CD14-positive monocyte (primary cell): ENCODE results near the gene MED13L. TPM values are rescaled to one million over a fixed set of nuclear protein-coding genes. Genes with fewer than 3 reads are reported as not detected.
A peak's percentile ranks its signal among the peaks of the same experiment; 100 is the strongest.

ENCODE experiments used
- DNase-seq, 3 donors: peaks; one replicate each; pipeline ENCODE4 v3.0.0-alpha.2; 2011 to 2022
- H2AFZ ChIP-seq: 2 replicates; pipeline ENCODE4 v1.6.0; 2012; ENCODE audit warnings: mild to moderate bottlenecking, low read depth, low read length, inconsistent platforms; ENCODE audit not compliant: insufficient read depth, poor library complexity, severe bottlenecking
- H3K27ac ChIP-seq, 2 donors: 1 replicate in 1 of 2; 2 replicates in 1 of 2; pipeline ENCODE4 v1.5.1; 2012 to 2013; ENCODE audit warnings: low read length in 2 of 2, control low read depth in 1 of 2, inconsistent platforms in 1 of 2, low read depth in 1 of 2, mild to moderate bottlenecking in 1 of 2
- H3K27me3 ChIP-seq, 2 donors: one replicate each; pipeline versions ENCODE4 v1.6.0 to v1.6.1; 2011 to 2013; ENCODE audit warnings: low read length in 2 of 2; ENCODE audit not compliant: control insufficient read depth in 2 of 2, insufficient read depth in 2 of 2
- H3K36me3 ChIP-seq, 2 donors: replicated peaks in 1 of 2; 1 replicate in 1 of 2; 2 replicates in 1 of 2; pipeline versions ENCODE4 v1.5.1 to v1.6.1; 2012 to 2013; ENCODE audit warnings: low read length in 2 of 2, control low read depth in 1 of 2, inconsistent platforms in 1 of 2, mild to moderate bottlenecking in 1 of 2; ENCODE audit not compliant: insufficient read depth in 2 of 2, control insufficient read depth in 1 of 2
- H3K4me1 ChIP-seq, 2 donors: 1 replicate in 1 of 2; 2 replicates in 1 of 2; pipeline versions ENCODE4 v1.5.1 to v1.6.1; 2012 to 2013; ENCODE audit warnings: low read length in 2 of 2, control low read depth in 1 of 2, inconsistent platforms in 1 of 2, mild to moderate bottlenecking in 1 of 2, moderate library complexity in 1 of 2; ENCODE audit not compliant: insufficient read depth in 2 of 2, control insufficient read depth in 1 of 2
- H3K4me2 ChIP-seq: replicated peaks from 2 replicates; pipeline ENCODE3; 2012; ENCODE audit warnings: low read length, moderate library complexity, mild to moderate bottlenecking; ENCODE audit not compliant: poor library complexity, severe bottlenecking; ENCODE audit errors: extremely low read depth
- H3K4me3 ChIP-seq, 3 experiments: fragments of 200-600 bp in 1 of 3; sonication (generic) in 1 of 3; replicated peaks in 1 of 3; 1 replicate in 2 of 3; 2 replicates in 1 of 3; pipeline ENCODE4 v1.5.1; 2011 to 2013; ENCODE audit warnings: low read length in 3 of 3, mild to moderate bottlenecking in 3 of 3, control low read depth in 2 of 3, low read depth in 2 of 3, inconsistent platforms in 1 of 3, moderate library complexity in 1 of 3
- H3K79me2 ChIP-seq: 2 replicates; pipeline ENCODE4 v1.6.0; 2012; ENCODE audit warnings: mild to moderate bottlenecking, control low read depth, inconsistent platforms, low read length, moderate library complexity; ENCODE audit not compliant: insufficient read depth
- H3K9ac ChIP-seq: 2 replicates; pipeline ENCODE4 v1.6.0; 2017; ENCODE audit warnings: low read length, mild to moderate bottlenecking; ENCODE audit not compliant: insufficient read depth, poor library complexity, severe bottlenecking
- H3K9me3 ChIP-seq, 2 donors: replicated peaks in 1 of 2; 1 replicate in 1 of 2; 2 replicates in 1 of 2; pipeline versions ENCODE4 v1.5.1 to v1.6.1; 2012 to 2013; ENCODE audit warnings: low read length in 2 of 2, control low read depth in 1 of 2; ENCODE audit not compliant: control insufficient read depth in 1 of 2, insufficient read depth in 1 of 2
- H4K20me1 ChIP-seq: 2 replicates; pipeline ENCODE4 v1.6.0; 2012; ENCODE audit warnings: mild to moderate bottlenecking, low read length, control low read depth, moderate library complexity; ENCODE audit not compliant: insufficient read depth
- H3K27ac Mint-ChIP-seq, 7 donors: one replicate each; pipeline ENCODE4 v1.8.0; 2020; ENCODE audit warnings: mild to moderate bottlenecking in 7 of 7, mixed read lengths in 7 of 7, moderate library complexity in 6 of 7, inconsistent platforms in 2 of 7
- H3K27me3 Mint-ChIP-seq, 3 donors: one replicate each; pipeline ENCODE4 v1.8.0; 2021 to 2022; ENCODE audit warnings: low read depth in 3 of 3, mild to moderate bottlenecking in 3 of 3, mixed read lengths in 3 of 3, moderate library complexity in 3 of 3, inconsistent platforms in 1 of 3
- H3K36me3 Mint-ChIP-seq, 2 donors: one replicate each; pipeline ENCODE4 v1.8.0; 2020; ENCODE audit warnings: mixed read lengths in 2 of 2, inconsistent platforms in 1 of 2, mild to moderate bottlenecking in 1 of 2
- H3K4me1 Mint-ChIP-seq: one replicate; pipeline ENCODE4 v1.8.0; 2020; ENCODE audit warnings: mild to moderate bottlenecking, mixed read lengths
- H3K4me3 Mint-ChIP-seq, 2 donors: one replicate each; pipeline ENCODE4 v1.8.0; 2020; ENCODE audit warnings: mild to moderate bottlenecking in 2 of 2, mixed read lengths in 2 of 2, moderate library complexity in 1 of 2
- H3K9me3 Mint-ChIP-seq, 7 donors: one replicate each; pipeline ENCODE4 v1.8.0; 2020 to 2022; ENCODE audit warnings: mixed read lengths in 7 of 7, mild to moderate bottlenecking in 6 of 7, moderate library complexity in 6 of 7, inconsistent platforms in 2 of 7
- WGBS: methylation state at CpG from one replicate; pipeline ENCODE4 v1.1.5; 2013; ENCODE audit warnings: missing lambda C conversion rate; ENCODE audit not compliant: insufficient coverage; 5-methylcytosine and 5-hydroxymethylcytosine counted together
- intact Hi-C, 2 donors: fragments of 100-400 bp; cut with micrococcal nuclease; formaldehyde crosslinking; loops; one replicate each; pipeline versions ENCODE4 v1.15.0 to v1.15.1; 2023
- polyA plus RNA-seq, 3 donors: library from polyadenylated mRNA; depleted of rRNA in 1 of 3; unstranded in 2 of 3; stranded (reverse) in 1 of 3; fragments of 300-500 nt in 2 of 3; fragments of >200 nt in 1 of 3; fragmentation: Illumina TruSeq in 2 of 3; gene quantifications; 1 replicate in 2 of 3; 2 replicates in 1 of 3; pipeline ENCODE4 v1.2.3, GENCODE V29; 2012 to 2021
- TF ChIP-seq, protein P1 (sequence below): fragments of 200-600 bp; IDR thresholded peaks from one replicate; pipeline ENCODE4 v1.8.0; 2022; ENCODE audit warnings: antibody characterized with exemption, mild to moderate bottlenecking

MED13L gene
- polyA plus RNA-seq, 3 donors = 4.4 to 42.0 (median 7.5) TPM

DNA sequence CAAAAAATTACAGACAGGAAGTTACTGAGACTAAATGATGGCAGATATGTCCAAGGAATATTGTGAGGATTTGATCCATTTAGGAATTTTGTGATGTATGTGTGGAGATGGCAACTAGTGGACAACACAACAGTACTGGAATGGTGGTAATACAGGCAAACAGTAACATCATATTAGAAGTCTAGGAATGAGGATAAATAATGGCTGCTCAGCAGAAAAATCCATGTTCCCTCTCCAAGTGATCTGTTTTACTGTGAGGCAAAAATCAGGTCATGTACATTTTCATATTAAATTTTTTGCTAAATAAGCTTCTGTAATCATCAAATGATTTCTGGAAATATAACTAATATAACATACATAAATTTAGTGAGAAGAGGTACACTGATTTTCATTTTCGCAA lies 108.4 kb downstream of the MED13L start:
- no peaks in the 10 kb centered on the region for H3K9me3 Mint-ChIP-seq
- Histone ChIP-seq H3K79me2 (peaks cover 100% of the 10 kb centered on the region), H3K27ac (no peak overlapping the region), H3K4me1 (peaks cover 12 to 26% of the 10 kb centered on the region in 2 donors), H3K27me3 (no peaks in the 10 kb centered on the region), H3K9ac (no peak overlapping the region), H3K4me3 (no peak overlapping the region), H3K4me2 (no peak overlapping the region), H4K20me1 (peaks cover 100% of the 10 kb centered on the region), H2AFZ (no peak overlapping the region), H3K36me3 (no peaks in the 10 kb centered on the region), H3K9me3 (no peaks in the 10 kb centered on the region)
- H3K4me1 Mint-ChIP-seq = peaks cover 42% of the 10 kb centered on the region
- TF ChIP-seq, protein P1, sequence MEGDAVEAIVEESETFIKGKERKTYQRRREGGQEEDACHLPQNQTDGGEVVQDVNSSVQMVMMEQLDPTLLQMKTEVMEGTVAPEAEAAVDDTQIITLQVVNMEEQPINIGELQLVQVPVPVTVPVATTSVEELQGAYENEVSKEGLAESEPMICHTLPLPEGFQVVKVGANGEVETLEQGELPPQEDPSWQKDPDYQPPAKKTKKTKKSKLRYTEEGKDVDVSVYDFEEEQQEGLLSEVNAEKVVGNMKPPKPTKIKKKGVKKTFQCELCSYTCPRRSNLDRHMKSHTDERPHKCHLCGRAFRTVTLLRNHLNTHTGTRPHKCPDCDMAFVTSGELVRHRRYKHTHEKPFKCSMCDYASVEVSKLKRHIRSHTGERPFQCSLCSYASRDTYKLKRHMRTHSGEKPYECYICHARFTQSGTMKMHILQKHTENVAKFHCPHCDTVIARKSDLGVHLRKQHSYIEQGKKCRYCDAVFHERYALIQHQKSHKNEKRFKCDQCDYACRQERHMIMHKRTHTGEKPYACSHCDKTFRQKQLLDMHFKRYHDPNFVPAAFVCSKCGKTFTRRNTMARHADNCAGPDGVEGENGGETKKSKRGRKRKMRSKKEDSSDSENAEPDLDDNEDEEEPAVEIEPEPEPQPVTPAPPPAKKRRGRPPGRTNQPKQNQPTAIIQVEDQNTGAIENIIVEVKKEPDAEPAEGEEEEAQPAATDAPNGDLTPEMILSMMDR = no peak
- WGBS = no CpG with 5 or more reads among the region's 1 CpG
- no peaks in the 10 kb centered on the region for H3K27me3 Mint-ChIP-seq
- no peak overlapping the region for H3K4me3 Mint-ChIP-seq
- no peak for DNase-seq
- intact Hi-C loops = no loop called here
- no peak overlapping the region for H3K27ac Mint-ChIP-seq
- no peaks in the 10 kb centered on the region for H3K36me3 Mint-ChIP-seq

DNA sequence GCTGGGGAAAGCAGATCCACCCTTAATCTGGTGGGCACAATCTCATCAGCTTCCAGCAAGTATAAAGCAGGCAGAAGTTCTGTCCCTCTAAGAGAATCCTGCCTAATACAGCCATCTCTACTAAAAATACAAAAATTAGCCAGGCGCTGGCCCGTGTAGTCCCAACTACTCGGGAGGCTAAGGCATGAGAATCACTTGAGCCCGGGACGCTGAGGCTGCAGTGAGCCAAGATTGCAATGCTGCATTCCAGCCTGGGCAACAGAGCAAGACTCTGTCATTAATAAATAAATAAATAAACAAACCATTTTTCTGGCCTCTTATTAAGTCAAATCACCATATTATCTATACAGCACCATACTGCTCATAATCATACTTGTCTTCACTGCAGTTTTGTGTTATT lies 111.2 kb downstream of the MED13L start:
- peaks cover 25% of the 10 kb centered on the region for H3K4me1 Mint-ChIP-seq
- no peak overlapping the region for H3K4me3 Mint-ChIP-seq
- Histone ChIP-seq H3K4me3 (no peak overlapping the region), H4K20me1 (peaks cover 100% of the 10 kb centered on the region), H3K9ac (no peak overlapping the region), H3K4me1 (peaks cover 0 to 10% of the 10 kb centered on the region in 2 donors), H3K27ac (no peak overlapping the region), H3K79me2 (peaks cover 100% of the 10 kb centered on the region), H3K4me2 (no peak overlapping the region), H3K27me3 (no peaks in the 10 kb centered on the region), H3K9me3 (no peaks in the 10 kb centered on the region), H2AFZ (no peak overlapping the region), H3K36me3 (no peaks in the 10 kb centered on the region)
- TF ChIP-seq, protein P1 = no peak
- H3K36me3 Mint-ChIP-seq = no peaks in the 10 kb centered on the region
- H3K27me3 Mint-ChIP-seq = no peaks in the 10 kb centered on the region
- 100% methylated on average over 5 of the region's 5 CpGs for WGBS
- intact Hi-C loops = no loop called here
- no peaks in the 10 kb centered on the region for H3K9me3 Mint-ChIP-seq
- DNase-seq = no peak
- peak overlapping the region in 1 of 7 donors; percentile 55 for H3K27ac Mint-ChIP-seq
